K562 (cell line): ENCODE data around the gene DHX57. TPM values are rescaled to one million over a fixed set of nuclear protein-coding genes. Genes with fewer than 3 reads are reported as not detected.
"Not testable (repeated sequence)": the region's sequence is repeated elsewhere in the genome, so short reads cannot be mapped to it uniquely, and the experiment has no call there.

Source experiments
- ATAC-seq: fragments of 200-7000 bp; cut with Tn5 transposase; 3 replicates; pipeline ENCODE4 v1.9.1; 2020; ENCODE audit warnings: moderate library complexity
- BruUV-seq: library from RNA; stranded (reverse); fragments of 400-500 nt; replicated peaks from 2 replicates; lab custom pipeline; 2021; lab: Mats Ljungman, UMichigan
- CTCF ChIA-PET: fragments of 300-600 bp; formaldehyde crosslinking; extraction: SDS; loops from one replicate; lab custom pipeline; 2021; ENCODE audit warnings: low intra/inter-chr PET ratio; lab: Yijun Ruan, JAX
- POLR2A ChIA-PET: fragments of 300-600, 350-650 bp; sonication (Branson Sonifier 250); formaldehyde crosslinking; extraction: SDS; loops from one replicate; lab custom pipeline; 2021; ENCODE audit warnings: antibody characterized with exemption, inconsistent platforms; lab: Yijun Ruan, JAX
- DNase-seq, 4 experiments: peaks; one replicate each; pipeline versions ENCODE4 v3.0.0 to v3.0.0-alpha.2; 2011 to 2018; ENCODE audit warnings: low spot score in 3 of 4, mixed read lengths in 3 of 4; ENCODE audit errors: extremely low read depth in 1 of 4
- FAIRE-seq: peaks from 2 replicates; lab custom pipeline; 2011; peaks lifted over from hg19 to GRCh38; lab: Jason Lieb, UNC
- H2AFZ ChIP-seq: 2 replicates; pipeline ENCODE4 v1.6.0; 2011; ENCODE audit warnings: low read depth, low read length, control low read depth, inconsistent platforms
- H3K27ac ChIP-seq: fragments of 200-600 bp; 3 replicates; pipeline ENCODE4 v1.8.0; 2011; ENCODE audit warnings: low read depth, mild to moderate bottlenecking, control low read depth, inconsistent platforms, low read length, moderate library complexity, mixed read lengths; ENCODE audit errors: extremely low read depth
- H3K27me3 ChIP-seq, 2 experiments: fragments of 300-600 bp in 1 of 2; 2 replicates in 1 of 2; 3 replicates in 1 of 2; pipeline versions ENCODE4 v1.6.0 to v1.8.0; 2011; ENCODE audit warnings: inconsistent platforms in 2 of 2, low read length in 2 of 2, mild to moderate bottlenecking in 1 of 2, mixed read lengths in 1 of 2, moderate library complexity in 1 of 2; ENCODE audit not compliant: control insufficient read depth in 2 of 2, insufficient read depth in 2 of 2
- H3K36me3 ChIP-seq: fragments of 300-600 bp; 3 replicates; pipeline ENCODE4 v1.8.0; 2011; ENCODE audit warnings: mild to moderate bottlenecking, low read length, inconsistent platforms; ENCODE audit not compliant: control insufficient read depth, insufficient read depth
- H3K4me1 ChIP-seq, 2 experiments: fragments of 200-600 bp in 1 of 2; replicated peaks in 1 of 2; 2 replicates in 1 of 2; 3 replicates in 1 of 2; pipeline versions ENCODE4 v1.5.1 to v1.8.0; 2011; ENCODE audit warnings: inconsistent platforms in 2 of 2, low read length in 2 of 2, mild to moderate bottlenecking in 1 of 2, mixed read lengths in 1 of 2, moderate library complexity in 1 of 2; ENCODE audit not compliant: control insufficient read depth in 2 of 2, insufficient read depth in 2 of 2
- H3K4me2 ChIP-seq: 2 replicates; pipeline ENCODE4 v1.6.1; 2011; ENCODE audit warnings: low read length, control low read depth, inconsistent platforms, mixed read lengths; ENCODE audit not compliant: insufficient read depth
- H3K4me3 ChIP-seq: fragments of 200-600 bp; sonication (generic), shearing (Covaris generic); 2 replicates; pipeline ENCODE4 v1.5.1; 2016; ENCODE audit warnings: control low read depth, inconsistent platforms
- H3K79me2 ChIP-seq: fragments of 200-600 bp; 3 replicates; pipeline ENCODE4 v1.8.0; 2011; ENCODE audit warnings: low read length, inconsistent platforms; ENCODE audit not compliant: control insufficient read depth, insufficient read depth
- H3K9ac ChIP-seq, 2 experiments: 2 replicates each; pipeline versions ENCODE4 v1.6.0 to v1.6.1; 2011; ENCODE audit warnings: low read depth in 2 of 2, low read length in 2 of 2, control low read depth in 1 of 2, inconsistent platforms in 1 of 2, mild to moderate bottlenecking in 1 of 2, mixed read lengths in 1 of 2; ENCODE audit not compliant: insufficient read depth in 1 of 2
- H3K9me1 ChIP-seq: one replicate; pipeline ENCODE4 v1.6.0; 2011; ENCODE audit warnings: inconsistent platforms, mild to moderate bottlenecking, low read length, moderate library complexity; ENCODE audit not compliant: control insufficient read depth, insufficient read depth
- H3K9me3 ChIP-seq: replicated peaks from 2 replicates; pipeline ENCODE4 v1.5.1; 2011; ENCODE audit warnings: low read depth, low read length, inconsistent platforms; ENCODE audit not compliant: control insufficient read depth, insufficient read depth
- H4K20me1 ChIP-seq: replicated peaks from 2 replicates; pipeline ENCODE4 v1.6.1; 2011; ENCODE audit warnings: low read length, inconsistent platforms, mixed read lengths; ENCODE audit not compliant: control insufficient read depth, insufficient read depth
- CEBPB ChIP-seq: fragments of 450-650 bp; IDR thresholded peaks from 2 replicates; pipeline ENCODE4 v1.6.1; 2016; ENCODE audit warnings: missing genetic modification characterization, missing compliant biosample characterization
- CEBPG ChIP-seq, 3 experiments: fragments of 200-800 bp in 1 of 3; sonication (Bioruptor generic) in 1 of 3; sonication (generic) in 1 of 3; formaldehyde crosslinking in 1 of 3; IDR thresholded peaks in 2 of 3; conservative IDR thresholded peaks in 1 of 3; 2 replicates each; pipeline versions ENCODE4 v1.6.1 to v1.8.0; 2016 to 2022; ENCODE audit warnings: missing compliant biosample characterization in 2 of 3, missing genetic modification characterization in 2 of 3, mild to moderate bottlenecking in 1 of 3, missing genetic modification reagents in 1 of 3
- SPI1 ChIP-seq: IDR thresholded peaks from 2 replicates; pipeline ENCODE4 v1.6.1; 2011; ENCODE audit warnings: low read depth, low read length, control low read depth, borderline replicate concordance
- ZNF384 ChIP-seq: IDR thresholded peaks from 2 replicates; pipeline ENCODE4 v1.6.1; 2012; ENCODE audit warnings: low read depth, low read length, improper control_type of control experiment
- ZNF583 ChIP-seq: fragments of 250-450 bp; sonication (Bioruptor Pico); IDR thresholded peaks from 2 replicates; pipeline ENCODE4 v1.4.0; 2020
- WGBS: fragments of 100-300 bp; shearing (Covaris generic); methylation state at CpG from one replicate; pipeline ENCODE4 v1.1.6; 2016; ENCODE audit warnings: low coverage, mixed read lengths; ENCODE audit not compliant: insufficient coverage; ENCODE audit errors: missing lambda C conversion rate; 5-methylcytosine and 5-hydroxymethylcytosine counted together
- in situ Hi-C: fragments of 300-500 bp; cut with MboI; formaldehyde crosslinking; loops from 4 replicates; pipeline ENCODE4 v1.15.0; 2018; ENCODE audit warnings: inconsistent platforms, mixed read lengths
- intact Hi-C: fragments of 100-400 bp; cut with micrococcal nuclease; formaldehyde crosslinking; loops from 2 replicates; pipeline ENCODE4 v1.14.2; 2022
- polyA plus RNA-seq, 8 experiments: library from polyadenylated mRNA; depleted of rRNA in 4 of 8; stranded (reverse) in 5 of 8; unstranded in 3 of 8; fragments of >200 nt; fragmentation: Nextera tagmentation in 2 of 8; fragmentation: Illumina TruSeq in 1 of 8; extraction: Ambion mirVana in 2 of 8; extraction: Trizol in 1 of 8; gene quantifications; 2 replicates each; pipeline versions ENCODE4 v1.2.1 to v1.2.3, GENCODE V29; 2011 to 2014; ENCODE audit warnings: inconsistent platforms in 1 of 8, missing spikeins in 1 of 8
- total RNA-seq, 7 experiments: library from RNA; depleted of rRNA in 6 of 7; stranded (reverse); fragments of >200 nt in 6 of 7; fragmentation: Illumina TruSeq in 2 of 7; extraction: Trizol in 2 of 7; gene quantifications; 2 replicates each; pipeline versions ENCODE4 v1.2.1 to v1.2.3, GENCODE V29; 2011 to 2021; ENCODE audit warnings: low replicate concordance in 1 of 7

DHX57 gene
- total and polyA plus RNA-seq, 9 of the 15 experiments (the other 6 are each of a cell fraction or from before 2014, with no cell fraction given): 7.4 to 23.6 (median 17.9) TPM

DNA sequence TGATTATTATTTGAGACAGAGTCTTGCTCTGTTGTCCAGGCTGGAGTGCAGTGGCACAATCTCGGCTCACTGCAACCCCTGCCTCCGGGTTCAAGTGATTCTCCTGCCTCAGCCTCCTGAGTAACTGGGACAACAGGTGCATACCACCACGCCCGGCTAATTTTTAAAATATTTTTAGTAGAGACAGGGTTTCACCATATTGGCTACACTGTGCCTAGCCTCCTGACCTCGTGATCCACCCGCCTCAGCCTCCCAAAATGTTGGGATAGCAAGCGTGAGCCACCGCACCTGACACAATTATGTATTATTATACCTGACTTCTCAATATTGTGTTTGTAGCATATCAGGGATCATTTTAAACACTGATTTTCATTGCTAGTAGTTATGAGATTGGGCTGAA, 83.4 kb downstream of the DHX57 start:
- WGBS: 30% methylated on average over 8 of the region's 8 CpGs
- H4K20me1 ChIP-seq, H3K27me3 ChIP-seq, intact Hi-C loops, H3K9me1 ChIP-seq, H3K79me2 ChIP-seq, H3K4me3 ChIP-seq, FAIRE-seq, BruUV-seq, H3K9me3 ChIP-seq, H3K9ac ChIP-seq, H3K27ac ChIP-seq, H3K4me1 ChIP-seq, H2AFZ ChIP-seq, DNase-seq, CTCF ChIA-PET, ATAC-seq, H3K36me3 ChIP-seq, H3K4me2 ChIP-seq, in situ Hi-C loops: not testable (repeated sequence)
- POLR2A ChIA-PET: interaction anchor here (0.6 to 1.4 kb wide), 2 partner anchors 9 to 518 kb away, joined by 3 to 4 read pairs; no protein-coding TSS in a partner anchor

DNA sequence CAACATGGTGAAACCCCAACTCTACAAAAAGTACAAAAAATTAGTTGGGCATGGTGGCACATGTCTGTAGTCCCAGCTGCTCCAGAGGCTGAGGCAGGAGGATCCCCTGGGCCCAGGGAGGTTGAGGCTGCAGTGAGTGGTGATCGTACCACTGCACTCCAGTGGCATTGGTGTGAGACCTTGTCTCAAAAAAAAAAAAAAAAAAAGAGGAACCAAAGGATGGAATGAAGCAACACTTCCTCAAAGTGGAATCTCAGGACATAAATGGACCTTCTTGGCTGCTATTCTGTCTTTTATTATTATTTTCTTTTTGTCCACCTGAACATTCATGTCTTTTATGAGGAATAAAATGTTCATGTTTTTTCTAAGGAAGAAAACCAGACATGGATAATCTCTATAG, 84.0 kb downstream of the DHX57 start:
- Histone ChIP-seq H3K79me2 (no peaks in the 10 kb centered on the region), H3K27me3 (no peaks in the 10 kb centered on the region), H3K27ac (no peak overlapping the region), H2AFZ (no peak overlapping the region), H3K36me3 (no peaks in the 10 kb centered on the region), H3K9ac (no peak overlapping the region), H4K20me1 (no peaks in the 10 kb centered on the region), H3K4me2 (no peak overlapping the region)
- no TSS peak for BruUV-seq
- POLR2A ChIA-PET: interaction anchor here (1.2 to 2.0 kb wide), 2 partner anchors 16 to 41 kb away, joined by 4 to 8 read pairs; partner anchors contain the start of gene SRSF7
- intact Hi-C loops: no loop called here
- ATAC-seq (no peak), DNase-seq (no peak), FAIRE-seq (peak; percentile 19)
- CTCF ChIA-PET: no interaction called here
- in situ Hi-C loops: no loop called here
- TF ChIP-seq CEBPB (tag) (peak; percentile 64), ZNF384 (peak; percentile 85), ZNF583 (CRISPR knock-in tag) (no peak), CEBPG (CRISPR knock-in tag; IDR thresholded peaks at IDR 0.05) (0 out of 2 replicates have a peak, but pooled peaks have one; percentile 21), CEBPG (tag; conservative IDR thresholded peaks at IDR 0.05 in 1 of 2, IDR thresholded peaks at IDR 0.05 in 1 of 2) (0 out of 4 replicates have a peak, but pooled peaks have one; percentile 19 to 28), SPI1 (peak; percentile 84)
- TF ChIP-seq, all 486 proteins: peak for 4
- no peaks in the 10 kb centered on the region for H3K9me3 ChIP-seq
- WGBS: no CpG with 5 or more reads among the region's 1 CpG
- H3K4me3 ChIP-seq: no peak overlapping the region
- no peaks in the 10 kb centered on the region for H3K9me1 ChIP-seq
- H3K4me1 ChIP-seq: no peaks in the 10 kb centered on the region
